Epithelial cell of proximal tubule (primary cell): ENCODE measurements around the gene STAT3. TPM values are rescaled to one million over a fixed set of nuclear protein-coding genes. Genes with fewer than 3 reads are reported as not detected.
A peak's percentile ranks its signal among the peaks of the same experiment; 100 is the strongest.

Source experiments
- DNase-seq: peaks from one replicate; pipeline ENCODE4 v3.0.0-alpha.2; 2011; ENCODE audit warnings: low read depth
- H3K4me3 ChIP-seq: 2 replicates; pipeline ENCODE4 v1.5.1; 2011; ENCODE audit warnings: low read depth, mild to moderate bottlenecking, low read length
- total RNA-seq: library from RNA; depleted of rRNA; stranded (reverse); fragments of >200 nt; gene quantifications from 2 replicates; pipeline ENCODE4 v1.2.3, GENCODE V29; 2015
- TF ChIP-seq, protein P1 (sequence below): conservative IDR thresholded peaks from 2 replicates; pipeline ENCODE4 v1.5.1; 2012; ENCODE audit warnings: low read depth, mild to moderate bottlenecking, low read length

The STAT3 gene
- total RNA-seq, 1 donor from 2014 or later = 63.0 TPM

DNA sequence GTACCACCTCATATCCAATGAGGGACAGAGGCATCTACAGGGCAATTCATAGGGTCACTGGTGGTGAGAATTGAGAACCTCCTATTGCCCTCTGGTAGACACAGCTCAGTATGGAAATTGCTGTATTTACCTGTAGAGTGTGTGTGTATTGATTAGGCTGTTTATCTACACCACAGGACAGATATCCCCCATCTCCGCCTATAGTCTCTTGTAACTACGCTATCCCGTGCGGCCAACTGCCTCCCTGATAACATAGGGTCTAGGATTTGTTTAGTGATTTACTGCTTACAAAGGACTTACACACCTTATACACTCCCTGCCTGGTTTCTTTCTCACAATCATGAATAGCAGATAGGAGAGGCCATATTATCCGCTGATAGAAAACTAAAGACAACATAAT, 1.7 kb upstream of the STAT3 start:
- DNase-seq = no peak
- H3K4me3 ChIP-seq = no peak overlapping the region
- TF ChIP-seq, protein P1, sequence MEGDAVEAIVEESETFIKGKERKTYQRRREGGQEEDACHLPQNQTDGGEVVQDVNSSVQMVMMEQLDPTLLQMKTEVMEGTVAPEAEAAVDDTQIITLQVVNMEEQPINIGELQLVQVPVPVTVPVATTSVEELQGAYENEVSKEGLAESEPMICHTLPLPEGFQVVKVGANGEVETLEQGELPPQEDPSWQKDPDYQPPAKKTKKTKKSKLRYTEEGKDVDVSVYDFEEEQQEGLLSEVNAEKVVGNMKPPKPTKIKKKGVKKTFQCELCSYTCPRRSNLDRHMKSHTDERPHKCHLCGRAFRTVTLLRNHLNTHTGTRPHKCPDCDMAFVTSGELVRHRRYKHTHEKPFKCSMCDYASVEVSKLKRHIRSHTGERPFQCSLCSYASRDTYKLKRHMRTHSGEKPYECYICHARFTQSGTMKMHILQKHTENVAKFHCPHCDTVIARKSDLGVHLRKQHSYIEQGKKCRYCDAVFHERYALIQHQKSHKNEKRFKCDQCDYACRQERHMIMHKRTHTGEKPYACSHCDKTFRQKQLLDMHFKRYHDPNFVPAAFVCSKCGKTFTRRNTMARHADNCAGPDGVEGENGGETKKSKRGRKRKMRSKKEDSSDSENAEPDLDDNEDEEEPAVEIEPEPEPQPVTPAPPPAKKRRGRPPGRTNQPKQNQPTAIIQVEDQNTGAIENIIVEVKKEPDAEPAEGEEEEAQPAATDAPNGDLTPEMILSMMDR = no peak

- peak overlapping the region; percentile 51 for H3K4me3 ChIP-seq
- DNase-seq = no peak
- TF ChIP-seq, protein P1 = no peak
Measured at GRCh38 chr17:42389135-42389417, 834 bp upstream of the STAT3 start.

DNA sequence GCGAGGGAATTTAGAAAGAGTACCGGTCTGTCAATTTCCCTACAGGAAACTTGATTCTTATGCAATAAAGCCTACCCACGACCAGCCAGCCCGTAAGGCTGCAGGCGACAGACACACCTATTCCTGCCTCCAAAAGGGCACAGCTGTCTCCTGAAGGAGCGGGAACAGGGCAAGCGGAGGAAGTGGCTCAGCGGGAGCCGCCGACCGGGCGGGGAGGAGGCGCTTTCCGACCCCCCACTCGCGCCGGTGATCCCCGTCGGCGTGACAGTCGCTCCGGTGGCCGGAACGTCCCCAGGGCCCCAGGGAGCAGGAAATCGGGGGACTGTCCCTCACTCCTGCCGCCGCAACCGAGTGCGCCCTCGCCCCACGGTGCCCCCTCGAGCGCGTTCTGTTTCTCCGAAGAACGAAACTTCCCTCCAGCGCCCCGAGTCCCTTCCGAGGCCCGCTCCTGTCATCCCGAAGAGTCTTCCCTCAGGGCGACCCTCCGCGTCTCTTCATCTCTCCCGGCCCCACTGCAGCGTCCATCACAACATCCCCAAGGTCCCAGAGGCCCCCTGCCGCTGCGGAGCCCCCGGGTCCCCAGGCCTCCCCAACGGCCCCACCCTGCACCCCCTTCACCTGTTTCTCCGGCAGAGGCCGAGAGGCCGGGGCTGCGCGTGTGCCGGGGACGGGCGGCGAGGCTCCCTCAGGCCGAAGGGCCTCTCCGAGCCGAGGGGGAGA, 421 bp downstream of the STAT3 start:
- H3K4me3 ChIP-seq = peak overlapping the region; percentile 96
- no peak for DNase-seq
- TF ChIP-seq, protein P1 = no peak

DNA sequence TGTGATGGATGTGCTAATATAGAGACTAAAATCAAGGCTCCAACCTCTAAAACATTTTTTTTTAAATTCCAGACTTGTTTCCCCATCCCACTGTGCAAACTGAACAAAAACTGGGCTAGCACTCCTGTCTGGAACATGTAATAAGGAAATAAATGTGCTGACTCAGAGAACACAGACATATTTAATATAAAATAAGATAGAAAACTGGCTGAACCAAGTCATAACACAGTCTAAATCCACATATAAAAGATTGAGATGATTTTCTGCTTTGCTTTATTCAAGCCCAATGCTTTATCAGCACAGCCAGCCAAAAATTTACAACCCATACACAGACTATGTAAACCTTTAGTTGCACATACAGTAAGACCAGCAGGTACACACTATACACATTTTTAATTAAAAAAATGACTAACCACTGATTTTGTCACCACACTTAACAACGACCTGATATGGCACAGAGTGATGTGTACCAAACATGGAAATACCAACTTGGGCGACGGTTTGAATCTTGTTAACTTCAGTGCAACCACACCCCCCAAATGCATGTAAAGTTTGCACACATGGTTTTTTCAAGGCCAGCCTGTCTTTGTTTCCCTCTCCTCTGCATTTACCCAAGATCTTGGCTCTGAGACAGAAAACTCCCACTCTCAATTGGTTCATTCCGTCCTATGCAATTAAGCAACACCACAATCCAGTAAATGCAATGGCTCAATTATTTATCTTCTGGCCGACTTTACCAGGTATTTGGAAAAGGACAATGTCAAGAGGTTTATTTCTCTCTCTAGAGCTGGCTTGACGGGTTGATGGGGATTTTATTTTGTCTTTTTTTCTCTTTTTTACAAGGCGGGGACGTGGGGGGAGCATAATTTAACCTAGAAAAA, 1.2 kb downstream of the STAT3 start:
- TF ChIP-seq, protein P1 = no peak
- peak overlapping the region; percentile 96 for H3K4me3 ChIP-seq
- no peak for DNase-seq

DNA sequence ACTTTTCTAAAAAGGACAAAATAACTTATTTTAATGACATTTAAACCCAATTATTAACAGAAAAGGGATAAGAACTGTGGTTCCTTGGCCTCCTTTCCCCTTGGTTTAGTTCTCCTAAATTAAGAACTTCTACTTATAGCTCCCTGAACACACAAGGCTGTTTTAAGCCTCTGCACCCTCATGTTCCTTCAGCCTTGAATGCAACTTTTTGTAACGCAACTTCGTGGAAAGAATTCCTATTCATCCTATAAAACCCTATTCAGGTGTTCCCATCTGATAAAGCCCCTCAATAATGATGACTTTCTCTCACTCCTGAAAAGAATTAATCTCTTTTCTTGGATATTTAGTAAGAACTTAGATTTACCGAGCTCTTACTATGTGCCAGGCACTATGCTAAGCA, 6.3 kb downstream of the STAT3 start:
- DNase-seq = no peak
- no peak overlapping the region for H3K4me3 ChIP-seq
- TF ChIP-seq, protein P1 = no peak

DNA sequence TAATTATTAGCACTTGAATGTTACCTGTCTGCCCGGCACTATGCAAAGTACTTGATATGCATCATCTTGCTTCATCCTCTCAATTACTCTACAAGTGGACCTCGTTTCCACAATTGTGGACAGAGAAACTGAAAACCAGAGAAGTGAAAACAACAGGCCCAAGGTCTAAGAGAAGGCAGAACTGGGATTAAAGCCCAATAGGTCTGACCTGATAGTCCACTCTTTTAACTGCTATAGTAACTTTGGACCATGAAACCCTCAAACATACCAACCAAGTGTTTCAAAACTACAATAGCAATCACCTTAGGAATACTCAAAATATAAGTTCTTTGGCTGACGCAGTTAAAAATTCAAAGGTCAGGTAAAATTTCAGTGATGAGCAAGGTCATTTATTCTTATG, 7.3 kb downstream of the STAT3 start:
- TF ChIP-seq, protein P1 = no peak
- DNase-seq = no peak
- H3K4me3 ChIP-seq = no peak overlapping the region
